Esophagus muscularis mucosa (tissue), 4 donors: ENCODE results near the gene HS1BP3.

ENCODE experiments used
- CTCF ChIP-seq, 3 experiments: fragments of 200-600 bp in 2 of 3; fragments of 450-650 bp in 1 of 3; sonication (generic) in 2 of 3; IDR thresholded peaks; one replicate each; pipeline ENCODE4 v1.5.1; 2017 to 2019; ENCODE audit warnings: antibody characterized with exemption in 3 of 3, mild to moderate bottlenecking in 2 of 3, moderate library complexity in 1 of 3
- EP300 ChIP-seq: sonication (generic); formaldehyde crosslinking; IDR thresholded peaks from one replicate; pipeline ENCODE4 v1.6.1; 2017; ENCODE audit warnings: antibody characterized with exemption
- POLR2A ChIP-seq: fragments of 450-650 bp; IDR thresholded peaks from one replicate; pipeline ENCODE4 v1.6.1; 2017; ENCODE audit warnings: antibody characterized with exemption, moderate library complexity, mild to moderate bottlenecking, low read depth

- TF ChIP-seq CTCF (IDR thresholded peaks at IDR 0.05) (no peak), EP300 (no peak), POLR2A (no peak)
These were observed 53.1 kb downstream of the HS1BP3 start for GRCh38 chr2:20597860-20598183.
